Suprapubic skin (tissue), 3 donors: ENCODE results near the gene NSD1.

Experiments used
- CTCF ChIP-seq, 2 donors: fragments of 200-600 bp in 1 of 2; fragments of 450-650 bp in 1 of 2; sonication (generic) in 1 of 2; IDR thresholded peaks; one replicate each; pipeline ENCODE4 v1.5.1; 2016 to 2019; ENCODE audit warnings: antibody characterized with exemption in 2 of 2, mild to moderate bottlenecking in 1 of 2, moderate library complexity in 1 of 2
- POLR2AphosphoS5 ChIP-seq, 3 donors: sonication (generic); formaldehyde crosslinking; IDR thresholded peaks; one replicate each; pipeline ENCODE4 v1.6.1; 2017; ENCODE audit warnings: antibody characterized with exemption in 3 of 3

- TF ChIP-seq CTCF (IDR thresholded peaks at IDR 0.05) (no peak), POLR2AphosphoS5 (IDR thresholded peaks at IDR 0.05) (no peak)
Measured at GRCh38 chr5:177232761-177233160, 99.2 kb downstream of the NSD1 start.
